VCaP (cell line): ENCODE results near the gene CLSTN2.

Experiments used
- H3K27ac ChIP-seq: fragments of 450-650 bp; 2 replicates; pipeline ENCODE4 v1.5.1; 2017
- CTCF ChIP-seq: fragments of 450-650 bp; conservative IDR thresholded peaks from 2 replicates; pipeline ENCODE4 v1.5.1; 2017; ENCODE audit warnings: mild to moderate bottlenecking, moderate library complexity

CLSTN2 gene

GRCh38 chr3:139906418-139906817 is 28.6 kb upstream of the CLSTN2 start:
- H3K27ac ChIP-seq, result no peak overlapping the region
- no peak for TF ChIP-seq CTCF

- H3K27ac ChIP-seq, result no peak overlapping the region
- TF ChIP-seq CTCF, result no peak
Measured at GRCh38 chr3:139909811-139910210, 25.2 kb upstream of the CLSTN2 start.

- no peak for TF ChIP-seq CTCF
- H3K27ac ChIP-seq, result peak overlapping the region; percentile 91
Measured at GRCh38 chr3:139916271-139916670, 18.7 kb upstream of the CLSTN2 start.

GRCh38 chr3:139917226-139917785 is 17.7 kb upstream of the CLSTN2 start:
- no peak for TF ChIP-seq CTCF
- peak overlapping the region; percentile 91 for H3K27ac ChIP-seq

DNA sequence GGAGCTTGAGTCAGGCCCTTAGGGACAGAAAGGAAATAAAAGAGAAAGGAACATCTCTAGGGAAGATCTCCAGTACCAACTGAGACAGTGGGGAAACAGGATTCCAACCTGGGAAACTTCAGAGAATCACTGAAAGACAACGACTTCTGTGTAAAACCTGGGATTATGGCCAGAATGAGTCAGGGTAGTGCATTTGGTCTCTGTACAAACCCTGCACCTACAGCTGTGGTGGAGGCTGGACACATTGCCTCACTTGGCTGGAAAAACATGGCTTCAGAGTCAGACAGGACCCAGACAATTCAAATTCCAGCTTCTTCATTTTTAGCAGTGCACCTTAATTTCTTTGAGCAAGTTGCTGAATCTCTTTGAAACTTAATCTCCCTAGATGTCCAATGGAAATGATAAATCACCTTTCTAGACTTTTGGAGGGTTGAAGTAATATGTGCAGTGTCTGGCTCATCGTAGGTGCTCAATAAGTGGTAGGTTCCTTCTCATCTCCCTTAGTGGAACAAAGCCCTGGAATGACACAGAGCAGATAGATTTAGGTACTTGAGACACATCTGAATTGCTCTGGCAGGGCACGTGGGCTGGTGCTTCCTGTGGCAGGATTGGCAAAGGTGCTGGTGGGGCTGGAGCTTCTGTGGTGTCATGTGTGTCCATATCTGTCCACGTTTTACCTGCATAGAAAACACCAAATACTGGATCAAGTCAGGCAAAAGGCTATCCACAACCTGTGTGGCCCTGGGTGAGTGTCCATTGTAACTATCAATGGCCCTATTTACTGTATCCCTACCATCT is 6.1 kb upstream of the CLSTN2 start:
- no peak overlapping the region for H3K27ac ChIP-seq
- TF ChIP-seq CTCF, result no peak

- H3K27ac ChIP-seq, result no peak overlapping the region
- no peak for TF ChIP-seq CTCF
Measured at GRCh38 chr3:139930211-139930610, 4.8 kb upstream of the CLSTN2 start.

DNA sequence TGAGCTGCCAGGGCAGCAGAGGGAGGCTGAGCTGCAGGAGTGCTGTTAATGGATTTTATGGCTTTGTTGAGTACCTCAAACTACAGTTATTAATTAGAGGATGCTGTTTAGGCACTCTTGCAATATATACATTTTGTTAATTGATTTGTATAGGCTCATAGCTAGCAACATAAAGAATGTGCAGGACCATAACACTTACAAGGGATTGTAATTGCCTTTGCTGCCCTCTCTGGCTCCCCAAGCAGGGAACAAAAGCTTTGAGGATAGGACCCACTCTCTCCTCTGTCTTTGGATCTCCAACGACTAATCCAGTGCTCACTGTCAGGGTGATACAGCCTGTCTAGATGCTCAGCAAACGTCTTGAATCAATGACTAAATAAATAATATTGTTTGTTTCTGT is 1.2 kb upstream of the CLSTN2 start:
- H3K27ac ChIP-seq, result no peak overlapping the region
- TF ChIP-seq CTCF, result no peak
